ENCODE measurements around the gene MAP2K5.
A peak's percentile ranks its signal among the peaks of the same experiment; 100 is the strongest.

The MAP2K5 gene

GRCh38 chr15:67678993-67679392 is 136.5 kb downstream of the MAP2K5 start:
- DNase-seq = no peak

GRCh38 chr15:67680641-67681040 is 138.1 kb downstream of the MAP2K5 start:
- DNase-seq = no peak

GRCh38 chr15:67685008-67685599 is 142.6 kb downstream of the MAP2K5 start:
- DNase-seq = no peak

GRCh38 chr15:67685716-67686115 is 143.2 kb downstream of the MAP2K5 start:
- no peak for DNase-seq

- peak; percentile 93 for DNase-seq
Observed at GRCh38 chr15:67690936-67691335, 148.4 kb downstream of the MAP2K5 start.

GRCh38 chr15:67691450-67691849 is 148.9 kb downstream of the MAP2K5 start:
- DNase-seq = no peak

GRCh38 chr15:67692573-67692972 is 150.1 kb downstream of the MAP2K5 start:
- DNase-seq = no peak

GRCh38 chr15:67696087-67696486 is 153.6 kb downstream of the MAP2K5 start:
- DNase-seq = no peak

- no peak for DNase-seq
Observed at GRCh38 chr15:67700023-67700422, 157.5 kb downstream of the MAP2K5 start.

- DNase-seq = no peak
Observed at GRCh38 chr15:67701669-67702068, 159.2 kb downstream of the MAP2K5 start.

- DNase-seq = no peak
Observed at GRCh38 chr15:67707520-67708283, 165.2 kb downstream of the MAP2K5 start.

- DNase-seq = no peak
Observed at GRCh38 chr15:67708500-67708899, 166.0 kb downstream of the MAP2K5 start.

GRCh38 chr15:67715170-67715569 is 172.7 kb downstream of the MAP2K5 start:
- DNase-seq = peak; percentile 43

- DNase-seq = no peak
Observed at GRCh38 chr15:67716171-67716570, 173.7 kb downstream of the MAP2K5 start.

- no peak for DNase-seq
Observed at GRCh38 chr15:67717776-67718175, 175.3 kb downstream of the MAP2K5 start.

GRCh38 chr15:67719330-67719959 is 176.9 kb downstream of the MAP2K5 start:
- DNase-seq = no peak

- no peak for DNase-seq
Observed at GRCh38 chr15:67720556-67721175, 178.2 kb downstream of the MAP2K5 start.

- DNase-seq = no peak
Observed at GRCh38 chr15:67722030-67722817, 179.7 kb downstream of the MAP2K5 start.

- no peak for DNase-seq
Observed at GRCh38 chr15:67723294-67724024, 181.0 kb downstream of the MAP2K5 start.

- DNase-seq = no peak
Observed at GRCh38 chr15:67724691-67725375, 182.3 kb downstream of the MAP2K5 start.

GRCh38 chr15:67730135-67730534 is 187.6 kb downstream of the MAP2K5 start:
- no peak for DNase-seq

Measured in NCI-H510A treated with DMSO at 0.1 percent for 48 hours (cell line).